Breast epithelium (tissue), 3 donors: Measurements from ENCODE around the gene CYP2A7.
"Not testable (repeated sequence)": the region's sequence is repeated elsewhere in the genome, so short reads cannot be mapped to it uniquely, and the experiment has no call there.

Experiments
- CTCF ChIP-seq, 3 donors: fragments of 450-650 bp; IDR thresholded peaks; one replicate each; pipeline ENCODE4 v1.5.1; 2016 to 2017; ENCODE audit warnings: antibody characterized with exemption in 3 of 3, mild to moderate bottlenecking in 3 of 3, moderate library complexity in 3 of 3
- POLR2AphosphoS5 ChIP-seq, 3 donors: sonication (generic); formaldehyde crosslinking; IDR thresholded peaks; one replicate each; pipeline ENCODE4 v1.6.1; 2017; ENCODE audit warnings: antibody characterized with exemption in 3 of 3

GRCh38 chr19:40875526-40875951, 6.5 kb downstream of the CYP2A7 start:
- not testable (repeated sequence) for TF ChIP-seq CTCF, POLR2AphosphoS5 (IDR thresholded peaks at IDR 0.05)
